GM18526 (cell line): Measurements from ENCODE around the gene AGGF1.
A peak's percentile ranks its signal among the peaks of the same experiment; 100 is the strongest.

Experiments used
- POLR2A ChIP-seq: IDR thresholded peaks from 3 replicates; pipeline ENCODE4 v1.6.1; 2011; ENCODE audit not compliant: insufficient read length; ENCODE audit errors: extremely low read depth

The AGGF1 gene

DNA sequence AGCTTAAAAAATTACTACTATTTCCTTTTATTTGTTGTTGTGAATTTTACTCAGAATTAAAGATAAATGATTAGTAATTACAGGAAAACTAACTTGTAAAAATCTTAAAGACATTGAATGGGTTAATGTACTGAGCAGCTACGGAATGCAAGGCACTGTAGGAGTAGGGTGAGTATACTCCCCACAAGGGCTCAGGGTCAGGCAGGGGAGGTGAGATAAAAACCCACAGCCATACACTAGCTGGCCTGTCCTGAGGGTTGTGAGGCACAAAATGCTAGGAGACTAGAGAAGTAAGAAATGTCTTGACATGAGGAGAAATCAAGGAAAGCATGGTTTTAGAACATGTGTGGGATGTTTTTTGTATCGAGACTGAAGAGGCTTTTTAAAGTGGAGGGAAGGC lies 43.5 kb downstream of the AGGF1 start:
- TF ChIP-seq POLR2A = no peak

DNA sequence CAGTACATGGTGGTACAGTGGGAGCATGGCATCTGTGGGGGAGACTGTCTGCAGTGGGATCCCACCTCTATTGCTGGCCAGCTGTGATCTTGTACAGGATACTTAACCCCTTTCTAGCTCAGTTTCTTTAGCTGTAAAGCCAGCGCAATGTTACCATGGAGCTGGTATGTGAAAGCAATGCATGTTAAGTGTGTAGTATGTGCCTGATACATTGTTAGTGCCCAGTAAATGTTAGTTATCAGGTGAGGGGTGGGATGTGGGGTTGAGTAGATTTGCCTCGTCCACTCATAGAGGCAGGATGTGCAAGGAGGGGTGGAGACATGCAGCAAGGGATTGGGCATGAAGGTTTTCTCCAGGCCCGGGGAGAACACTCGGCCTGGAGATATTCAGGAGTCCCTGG lies 44.5 kb downstream of the AGGF1 start:
- TF ChIP-seq POLR2A = no peak

GRCh38 chr5:77076961-77077828 lies 47.0 kb downstream of the AGGF1 start:
- no peak for TF ChIP-seq POLR2A

- no peak for TF ChIP-seq POLR2A
Measured at GRCh38 chr5:77077829-77078176, 47.6 kb downstream of the AGGF1 start.

- no peak for TF ChIP-seq POLR2A
Measured at GRCh38 chr5:77080905-77081304, 50.7 kb downstream of the AGGF1 start.

- no peak for TF ChIP-seq POLR2A
Measured at GRCh38 chr5:77082280-77082679, 52.1 kb downstream of the AGGF1 start.

DNA sequence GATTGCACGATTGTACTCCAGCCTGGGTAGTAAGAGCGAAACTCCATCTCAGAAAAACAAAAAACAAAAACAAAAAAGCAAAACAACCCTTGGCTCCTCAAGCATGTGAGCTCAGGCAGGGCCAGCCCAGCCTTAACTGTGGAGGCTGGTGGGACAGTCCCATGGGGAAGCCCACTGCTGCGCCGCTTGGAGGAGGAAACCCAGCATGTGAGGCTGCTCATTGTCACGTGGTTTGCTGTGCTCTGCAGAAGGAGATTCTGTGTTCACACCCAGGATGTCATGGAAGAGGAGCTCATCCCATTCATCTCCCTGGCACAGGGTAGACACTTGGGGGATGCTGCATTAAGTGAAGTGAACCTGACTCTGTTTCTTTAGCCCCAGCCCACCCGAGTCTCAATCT lies 52.9 kb downstream of the AGGF1 start:
- no peak for TF ChIP-seq POLR2A

DNA sequence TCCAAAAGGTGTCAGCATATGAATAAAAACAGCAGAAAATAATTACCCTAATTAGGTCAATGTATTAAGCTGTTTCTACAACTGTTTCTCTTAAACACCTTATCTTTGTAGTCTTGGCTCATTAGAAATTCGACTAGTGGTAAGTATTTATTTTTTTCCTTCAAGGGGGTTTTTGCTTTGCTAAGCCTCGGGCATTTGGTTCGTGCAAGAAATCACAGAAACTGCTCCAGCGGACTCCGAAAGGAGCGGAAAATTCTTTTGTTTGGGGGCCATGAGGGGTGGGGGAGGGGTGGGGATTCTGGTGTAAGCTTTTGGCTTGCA lies 56.1 kb downstream of the AGGF1 start:
- TF ChIP-seq POLR2A = no peak

DNA sequence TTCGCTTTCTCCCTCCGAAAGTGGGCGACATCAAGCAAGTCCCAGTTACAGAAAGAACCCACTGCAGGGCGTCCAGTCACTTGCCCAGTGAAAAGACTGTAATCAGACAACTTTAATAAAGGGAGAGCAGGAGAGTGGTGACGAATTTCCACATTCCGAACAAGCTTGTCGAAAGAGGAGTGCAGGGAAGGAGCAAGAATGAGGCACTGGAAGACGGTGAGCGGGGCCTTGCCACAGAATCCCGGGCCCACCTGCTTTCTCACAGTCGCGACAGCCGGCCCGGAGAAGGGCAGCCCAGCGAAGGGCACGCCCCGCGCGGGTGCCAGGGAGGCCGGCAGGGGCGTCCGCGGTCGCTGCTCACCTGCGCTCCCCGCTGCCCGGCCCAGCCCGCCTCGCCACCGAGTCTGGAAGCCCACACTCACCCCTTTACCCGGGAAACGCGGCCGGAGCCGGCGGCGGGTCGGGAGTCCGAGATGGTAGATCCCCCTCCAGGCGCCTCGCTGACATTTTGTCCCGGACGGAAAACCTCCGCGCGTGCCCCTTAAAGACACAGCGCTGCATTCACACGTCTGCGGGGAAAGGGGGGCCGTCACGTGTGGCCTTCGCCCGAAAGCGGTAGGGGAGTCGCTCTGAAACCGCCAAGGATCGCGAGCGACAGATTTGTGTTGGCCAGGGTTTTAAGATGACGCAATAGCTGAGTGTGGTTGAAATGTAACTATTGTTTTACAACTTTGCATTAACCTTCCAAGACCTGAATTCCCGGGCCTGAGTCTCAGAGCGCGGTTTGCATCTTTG lies 56.7 kb downstream of the AGGF1 start, which contains the start of gene ZBED3:
ZBED3 (minus strand) TSS at position 597 of the 795 bp plus-strand sequence. CDS start 9,407 bp downstream, outside the sequence.
- peak; percentile 39 for TF ChIP-seq POLR2A

DNA sequence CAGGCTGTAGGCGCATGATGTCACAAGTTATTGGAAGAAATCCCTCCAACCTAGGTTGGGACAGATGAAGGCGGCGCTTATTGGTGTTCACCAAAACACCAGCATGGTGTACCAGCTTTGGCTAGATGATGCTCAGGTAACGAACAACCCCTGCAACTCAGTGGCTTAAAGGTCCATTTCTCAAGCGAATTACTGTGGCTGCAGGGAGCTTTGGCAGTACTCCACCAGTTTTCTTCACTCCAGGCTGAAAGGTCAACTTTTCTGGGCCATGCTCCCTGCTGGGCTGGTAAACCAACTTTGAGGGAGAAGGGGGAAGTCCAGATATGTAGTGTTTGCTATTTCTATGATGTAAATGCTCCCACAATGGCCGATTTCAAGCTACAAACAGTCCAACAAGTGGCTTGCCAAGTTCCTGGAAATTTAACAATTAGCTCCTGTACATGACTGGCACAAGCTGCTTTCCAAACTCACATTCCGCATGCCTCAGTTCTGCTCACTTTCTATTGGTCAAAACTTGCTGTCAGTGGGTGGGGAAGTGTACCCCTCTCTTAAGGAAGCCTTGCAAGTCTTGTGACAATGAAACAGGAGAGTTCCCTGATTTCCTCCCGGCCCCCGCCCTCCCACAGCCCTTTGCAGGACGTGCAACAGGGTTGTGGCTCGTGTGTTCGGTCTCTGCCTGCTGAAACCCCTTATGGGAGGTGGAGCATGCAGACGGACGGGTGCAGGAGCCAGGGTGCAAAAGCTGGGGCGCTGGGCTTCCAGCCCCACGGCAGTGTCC lies 57.5 kb downstream of the AGGF1 start:
- TF ChIP-seq POLR2A = no peak

GRCh38 chr5:77095189-77095588 lies 65.0 kb downstream of the AGGF1 start:
- TF ChIP-seq POLR2A = no peak

- TF ChIP-seq POLR2A = no peak
Measured at GRCh38 chr5:77101298-77101697, 71.1 kb downstream of the AGGF1 start.

DNA sequence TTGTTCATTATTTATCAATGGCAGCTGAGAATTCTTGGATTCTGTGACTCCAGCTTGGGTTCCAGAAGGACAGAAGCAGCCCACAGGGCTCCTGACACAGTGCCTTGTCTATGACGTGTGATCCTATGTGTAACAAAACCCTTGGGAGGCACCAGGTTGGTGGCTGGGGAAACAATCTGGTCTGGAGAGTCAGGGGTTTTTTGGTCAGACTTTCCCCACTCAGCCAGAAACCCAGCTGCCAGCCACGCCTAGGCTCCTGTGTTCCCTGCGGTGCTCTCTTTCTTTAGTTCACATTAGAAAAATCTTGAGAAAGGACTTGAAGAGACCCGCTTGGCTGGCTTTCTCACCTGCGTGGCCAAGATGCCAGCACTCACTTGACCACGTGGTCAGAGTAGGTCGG lies 72.3 kb downstream of the AGGF1 start:
- TF ChIP-seq POLR2A = no peak

- no peak for TF ChIP-seq POLR2A
Measured at GRCh38 chr5:77103457-77103856, 73.3 kb downstream of the AGGF1 start.

DNA sequence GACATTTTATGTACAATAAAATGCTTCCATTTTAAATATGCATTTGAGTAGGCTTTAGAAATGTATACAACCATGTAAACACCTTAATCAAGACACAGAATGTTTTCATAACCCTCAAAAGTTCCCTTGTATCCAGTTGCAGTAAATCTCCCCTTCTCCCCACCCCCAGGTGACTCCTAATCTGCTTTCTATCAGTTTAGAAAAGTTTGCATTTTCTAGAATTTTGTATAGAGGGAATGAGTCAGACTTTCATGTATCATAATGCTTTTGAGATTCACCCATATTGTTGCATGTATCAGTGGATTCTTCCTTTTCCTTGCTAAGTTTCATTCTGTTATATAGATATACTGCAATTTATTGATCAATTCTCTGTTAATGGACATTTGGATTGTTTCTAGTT lies 74.6 kb downstream of the AGGF1 start:
- TF ChIP-seq POLR2A = no peak
